Loucy (cell line): Measurements from ENCODE around the gene ACSM6.

Source experiments
- H2AFZ ChIP-seq: fragments of 200-600 bp; sonication (generic); 2 replicates; pipeline ENCODE4 v1.6.0; 2016; ENCODE audit warnings: antibody characterized with exemption, mild to moderate bottlenecking, low read length, moderate library complexity
- H3F3A ChIP-seq: fragments of 200-600 bp; 2 replicates; pipeline ENCODE4 v1.6.0; 2016; ENCODE audit warnings: antibody characterized with exemption, low read depth, mild to moderate bottlenecking
- H3K27me3 ChIP-seq: fragments of 200-600 bp; sonication (generic); 2 replicates; pipeline ENCODE4 v1.6.1; 2014; ENCODE audit warnings: low read length, mild to moderate bottlenecking; ENCODE audit not compliant: insufficient read depth, poor library complexity, severe bottlenecking
- H3K36me3 ChIP-seq: fragments of 200-600 bp; sonication (generic); 2 replicates; pipeline ENCODE4 v1.6.1; 2016; ENCODE audit warnings: low read length; ENCODE audit not compliant: insufficient read depth
- H3K4me1 ChIP-seq: fragments of 200-600 bp; sonication (generic); 2 replicates; pipeline ENCODE4 v1.5.1; 2014; ENCODE audit warnings: low read length, mild to moderate bottlenecking; ENCODE audit not compliant: insufficient read depth, poor library complexity, severe bottlenecking
- H3K4me2 ChIP-seq: fragments of 200-600 bp; sonication (generic); 2 replicates; pipeline ENCODE4 v1.6.0; 2014; ENCODE audit warnings: antibody characterized with exemption, low read length, low read depth, mild to moderate bottlenecking; ENCODE audit not compliant: poor library complexity, severe bottlenecking
- H3K4me3 ChIP-seq: fragments of 200-600 bp; sonication (generic); 2 replicates; pipeline ENCODE4 v1.5.1; 2014; ENCODE audit warnings: low read length, mild to moderate bottlenecking, mixed read lengths; ENCODE audit not compliant: poor library complexity, severe bottlenecking
- H3K79me2 ChIP-seq: fragments of 200-600 bp; sonication (generic); 2 replicates; pipeline ENCODE4 v1.6.1; 2014; ENCODE audit warnings: low read length; ENCODE audit not compliant: insufficient read depth
- H3K9ac ChIP-seq: fragments of 200-600 bp; sonication (generic); 2 replicates; pipeline ENCODE4 v1.6.0; 2014; ENCODE audit warnings: mild to moderate bottlenecking, low read depth, low read length, moderate library complexity; ENCODE audit not compliant: poor library complexity, severe bottlenecking
- H3K9me2 ChIP-seq: fragments of 200-600 bp; sonication (generic); replicated peaks from 2 replicates; pipeline ENCODE4 v1.6.1; 2016; ENCODE audit warnings: low read depth, low read length, mixed read lengths
- H3K9me3 ChIP-seq: fragments of 200-600 bp; sonication (generic); 2 replicates; pipeline ENCODE4 v1.6.1; 2014; ENCODE audit warnings: mild to moderate bottlenecking, antibody characterized with exemption, low read length, low read depth; ENCODE audit not compliant: insufficient read depth
- H4K20me1 ChIP-seq: fragments of 200-600 bp; sonication (generic); 2 replicates; pipeline ENCODE4 v1.6.0; 2014; ENCODE audit warnings: antibody characterized with exemption, low read length, mild to moderate bottlenecking; ENCODE audit not compliant: insufficient read depth, poor library complexity, severe bottlenecking
- CTCF ChIP-seq: fragments of 200-600 bp; sonication (generic); conservative IDR thresholded peaks from 2 replicates; pipeline ENCODE4 v1.5.1; 2014; ENCODE audit warnings: mild to moderate bottlenecking, antibody characterized with exemption, low read length
- EZH2phosphoT487 ChIP-seq: fragments of 200-600 bp; IDR thresholded peaks from 2 replicates; pipeline ENCODE4 v1.6.1; 2018; ENCODE audit warnings: antibody characterized with exemption, mild to moderate bottlenecking, moderate library complexity, borderline replicate concordance

ACSM6 gene

GRCh38 chr10:95211606-95212279, 17.7 kb downstream of the ACSM6 start:
- no peaks in the 10 kb centered on the region for H3K27me3 ChIP-seq
- no peak for TF ChIP-seq CTCF
- TF ChIP-seq EZH2phosphoT487, result no peak
- H3K79me2 ChIP-seq, result no peaks in the 10 kb centered on the region
- H2AFZ ChIP-seq, result no peak overlapping the region
- H3K9me2 ChIP-seq, result no peaks in the 10 kb centered on the region
- no peaks in the 10 kb centered on the region for H3K4me1 ChIP-seq
- no peaks in the 10 kb centered on the region for H4K20me1 ChIP-seq
- H3K4me3 ChIP-seq, result no peak overlapping the region
- no peaks in the 10 kb centered on the region for H3F3A ChIP-seq
- H3K4me2 ChIP-seq, result no peak overlapping the region
- no peak overlapping the region for H3K9ac ChIP-seq
- H3K9me3 ChIP-seq, result no peaks in the 10 kb centered on the region
- no peaks in the 10 kb centered on the region for H3K36me3 ChIP-seq

- TF ChIP-seq EZH2phosphoT487, result no peak
- no peak for TF ChIP-seq CTCF
- Histone ChIP-seq H2AFZ (no peak overlapping the region), H3K9ac (no peak overlapping the region), H3K4me3 (no peak overlapping the region), H3K36me3 (no peaks in the 10 kb centered on the region), H3K79me2 (no peaks in the 10 kb centered on the region), H3K4me2 (no peak overlapping the region), H4K20me1 (no peaks in the 10 kb centered on the region), H3F3A (no peaks in the 10 kb centered on the region), H3K4me1 (no peaks in the 10 kb centered on the region), H3K9me3 (no peaks in the 10 kb centered on the region), H3K27me3 (no peaks in the 10 kb centered on the region), H3K9me2 (no peaks in the 10 kb centered on the region)
Measured at GRCh38 chr10:95214369-95214768, 20.3 kb downstream of the ACSM6 start.

- Histone ChIP-seq H3K4me1 (no peaks in the 10 kb centered on the region), H3K79me2 (no peaks in the 10 kb centered on the region), H3K9me2 (no peaks in the 10 kb centered on the region), H3K36me3 (no peaks in the 10 kb centered on the region), H2AFZ (no peak overlapping the region), H3F3A (no peaks in the 10 kb centered on the region), H3K27me3 (no peaks in the 10 kb centered on the region), H3K9ac (no peak overlapping the region), H3K4me2 (no peak overlapping the region), H3K4me3 (no peak overlapping the region), H3K9me3 (no peaks in the 10 kb centered on the region), H4K20me1 (no peaks in the 10 kb centered on the region)
- TF ChIP-seq CTCF, result no peak
- no peak for TF ChIP-seq EZH2phosphoT487
Measured at GRCh38 chr10:95214793-95215192, 20.8 kb downstream of the ACSM6 start.
